ENCODE measurements around the gene GPR39. TPM values are rescaled to one million over a fixed set of nuclear protein-coding genes. Genes with fewer than 3 reads are reported as not detected.

Gene GPR39
- total and polyA plus RNA-seq, 2 donors (not counting 1 experiment from before 2014, with no cell fraction given), result not detected

GRCh38 chr2:132466428-132467028 lies 49.9 kb downstream of the GPR39 start:
- no peak overlapping the region for H3K9ac ChIP-seq (ENCODE audit: low read length)
- CTCF ChIA-PET, result no interaction called here
- H4K20me1 ChIP-seq (ENCODE audit: control insufficient read depth, insufficient read depth, low read length, poor library complexity, severe bottlenecking), result no peaks in the 10 kb centered on the region
- WGBS (ENCODE audit: insufficient coverage), result no CpG with 5 or more reads among the region's 1 CpG
- no peaks in the 10 kb centered on the region for H3K36me3 ChIP-seq (replicated peaks in 1 of 2; ENCODE audit: control extremely low read depth in 1 of 2, control insufficient read depth in 1 of 2, extremely low read depth in 1 of 2, insufficient read depth in 2 of 2, low read length in 1 of 2)
- Mint-ChIP-seq H3K27ac (no peak overlapping the region), H3K9me3 (ENCODE audit: insufficient read depth) (peaks cover 6% of the 10 kb centered on the region), H3K4me3 (no peak overlapping the region), H3K27me3 (no peaks in the 10 kb centered on the region), H3K4me1 (no peaks in the 10 kb centered on the region)
- no peaks in the 10 kb centered on the region for H3K79me2 ChIP-seq (ENCODE audit: control insufficient read depth, insufficient read depth, low read length)
- H3K4me1 ChIP-seq (ENCODE audit: control insufficient read depth in 2 of 2, insufficient read depth in 2 of 2, low read length in 2 of 2), result no peaks in the 10 kb centered on the region
- no peak for TF ChIP-seq CTCF (IDR thresholded peaks at IDR 0.05)
- no peak for TF ChIP-seq EZH2 (IDR thresholded peaks at IDR 0.05; ENCODE audit: borderline replicate concordance, insufficient read depth, low read depth, low read length, poor library complexity, severe bottlenecking)
- H3K27me3 ChIP-seq (replicated peaks in 1 of 4; ENCODE audit: control extremely low read depth in 1 of 4, control insufficient read depth in 3 of 4, insufficient read depth in 4 of 4, low read length in 3 of 4), result no peaks in the 10 kb centered on the region
- POLR2A ChIA-PET, result no interaction called here
- intact Hi-C loops (cut with micrococcal nuclease), result no loop called here
- H3K27ac ChIP-seq (ENCODE audit: low read length in 2 of 2), result no peak overlapping the region
- H3K4me2 ChIP-seq (replicated peaks; ENCODE audit: low read depth, low read length, poor library complexity, severe bottlenecking), result no peak overlapping the region
- H2AFZ ChIP-seq (ENCODE audit: insufficient read depth, low read depth, low read length, poor library complexity, severe bottlenecking), result no peak overlapping the region
- peaks cover 1 to 40% (median 34%) of the 10 kb centered on the region in 3 donors for H3K9me3 ChIP-seq (ENCODE audit: control extremely low read depth in 1 of 3, control insufficient read depth in 2 of 3, insufficient read depth in 1 of 3, low read length in 2 of 3)
- DNase-seq (no peak), ATAC-seq (ENCODE audit: low read depth) (no peak)
- no peak overlapping the region for H3K4me3 ChIP-seq (ENCODE audit: control extremely low read depth in 1 of 5, extremely low read depth in 1 of 5, insufficient read depth in 1 of 5, low read depth in 2 of 5, low read length in 4 of 5)

GRCh38 chr2:132468821-132469675 lies 52.4 kb downstream of the GPR39 start:
- ATAC-seq (ENCODE audit: low read depth) (no peak), DNase-seq (no peak)
- TF ChIP-seq EZH2 (IDR thresholded peaks at IDR 0.05; ENCODE audit: borderline replicate concordance, insufficient read depth, low read depth, low read length, poor library complexity, severe bottlenecking), result no peak
- no peak for TF ChIP-seq CTCF (IDR thresholded peaks at IDR 0.05)
- no peaks in the 10 kb centered on the region for H3K4me1 ChIP-seq (ENCODE audit: control insufficient read depth in 2 of 2, insufficient read depth in 2 of 2, low read length in 2 of 2)
- peaks cover 1 to 34% (median 32%) of the 10 kb centered on the region in 3 donors for H3K9me3 ChIP-seq (ENCODE audit: control extremely low read depth in 1 of 3, control insufficient read depth in 2 of 3, insufficient read depth in 1 of 3, low read length in 2 of 3)
- Mint-ChIP-seq H3K4me3 (no peak overlapping the region), H3K9me3 (ENCODE audit: insufficient read depth) (peaks cover 6% of the 10 kb centered on the region), H3K27ac (no peak overlapping the region), H3K4me1 (no peaks in the 10 kb centered on the region), H3K27me3 (no peaks in the 10 kb centered on the region)
- H3K79me2 ChIP-seq (ENCODE audit: control insufficient read depth, insufficient read depth, low read length), result no peaks in the 10 kb centered on the region
- no peak overlapping the region for H3K9ac ChIP-seq (ENCODE audit: low read length)
- no peak overlapping the region for H3K27ac ChIP-seq (ENCODE audit: low read length in 2 of 2)
- H3K36me3 ChIP-seq (replicated peaks in 1 of 2; ENCODE audit: control extremely low read depth in 1 of 2, control insufficient read depth in 1 of 2, extremely low read depth in 1 of 2, insufficient read depth in 2 of 2, low read length in 1 of 2), result no peaks in the 10 kb centered on the region
- intact Hi-C loops (cut with micrococcal nuclease), result no loop called here
- ChIA-PET CTCF (no interaction called here), POLR2A (no interaction called here)
- H3K27me3 ChIP-seq (replicated peaks in 1 of 4; ENCODE audit: control extremely low read depth in 1 of 4, control insufficient read depth in 3 of 4, insufficient read depth in 4 of 4, low read length in 3 of 4), result no peaks in the 10 kb centered on the region
- no peak overlapping the region for H3K4me2 ChIP-seq (replicated peaks; ENCODE audit: low read depth, low read length, poor library complexity, severe bottlenecking)
- H2AFZ ChIP-seq (ENCODE audit: insufficient read depth, low read depth, low read length, poor library complexity, severe bottlenecking), result no peak overlapping the region
- H3K4me3 ChIP-seq (ENCODE audit: control extremely low read depth in 1 of 5, extremely low read depth in 1 of 5, insufficient read depth in 1 of 5, low read depth in 2 of 5, low read length in 4 of 5), result no peak overlapping the region
- WGBS (ENCODE audit: insufficient coverage), result 89% methylated on average over 4 of the region's 9 CpGs
- H4K20me1 ChIP-seq (ENCODE audit: control insufficient read depth, insufficient read depth, low read length, poor library complexity, severe bottlenecking), result no peaks in the 10 kb centered on the region

Measured in B cell (primary cell).